ENCODE results near the gene MGAT5.

Gene MGAT5

GRCh38 chr2:134490559-134490958 is 236.7 kb downstream of the MGAT5 start:
- no peak for DNase-seq

- no peak for DNase-seq
These were observed 237.2 kb downstream of the MGAT5 start for GRCh38 chr2:134491022-134491421.

- no peak for DNase-seq
These were observed 238.0 kb downstream of the MGAT5 start for GRCh38 chr2:134491771-134492441.

GRCh38 chr2:134493797-134494196 is 239.9 kb downstream of the MGAT5 start:
- DNase-seq = no peak

- DNase-seq = no peak
These were observed 244.8 kb downstream of the MGAT5 start for GRCh38 chr2:134498654-134499053.

- no peak for DNase-seq
These were observed 245.5 kb downstream of the MGAT5 start for GRCh38 chr2:134499307-134499926.

- no peak for DNase-seq
These were observed 246.5 kb downstream of the MGAT5 start for GRCh38 chr2:134500211-134500935.

GRCh38 chr2:134501476-134502091 is 247.7 kb downstream of the MGAT5 start:
- DNase-seq = no peak

- no peak for DNase-seq
These were observed 248.2 kb downstream of the MGAT5 start for GRCh38 chr2:134502104-134502503.

All from GOT3 (cell line).